Kidney glomerular epithelial cell (primary cell): ENCODE measurements around the gene DIAPH1.
"Not testable (repeated sequence)": the region's sequence is repeated elsewhere in the genome, so short reads cannot be mapped to it uniquely, and the experiment has no call there.

Source experiments
- DNase-seq: peaks from one replicate; lab custom pipeline; 2025; lab: John Stamatoyannopoulos, UW

Gene DIAPH1

GRCh38 chr5:141609921-141610320, 8.9 kb downstream of the DIAPH1 start:
- DNase-seq = not testable (repeated sequence)

GRCh38 chr5:141609044-141609443, 9.8 kb downstream of the DIAPH1 start:
- no peak for DNase-seq

- peak; percentile 53 for DNase-seq
These were observed 10.2 kb downstream of the DIAPH1 start for GRCh38 chr5:141608557-141608956.

GRCh38 chr5:141608046-141608445, 10.8 kb downstream of the DIAPH1 start:
- DNase-seq = no peak

GRCh38 chr5:141605523-141606277, 13.1 kb downstream of the DIAPH1 start:
- no peak for DNase-seq

GRCh38 chr5:141603923-141604717, 14.7 kb downstream of the DIAPH1 start:
- DNase-seq = peak; percentile 59

GRCh38 chr5:141602606-141603005, 16.2 kb downstream of the DIAPH1 start:
- no peak for DNase-seq

GRCh38 chr5:141598391-141599345, 20.1 kb downstream of the DIAPH1 start:
- DNase-seq = peak; percentile 37

GRCh38 chr5:141597814-141598213, 21.0 kb downstream of the DIAPH1 start:
- DNase-seq = no peak

- no peak for DNase-seq
These were observed 21.4 kb downstream of the DIAPH1 start for GRCh38 chr5:141597394-141597793.

- DNase-seq = no peak
These were observed 21.9 kb downstream of the DIAPH1 start for GRCh38 chr5:141596867-141597266.

GRCh38 chr5:141590127-141590526, 28.7 kb downstream of the DIAPH1 start:
- DNase-seq = no peak

GRCh38 chr5:141586246-141586645, 32.6 kb downstream of the DIAPH1 start:
- no peak for DNase-seq

- DNase-seq = no peak
These were observed 33.2 kb downstream of the DIAPH1 start for GRCh38 chr5:141585594-141585993.

- no peak for DNase-seq
These were observed 44.7 kb downstream of the DIAPH1 start for GRCh38 chr5:141574122-141574510.

- no peak for DNase-seq
These were observed 45.2 kb downstream of the DIAPH1 start for GRCh38 chr5:141573489-141574121.

GRCh38 chr5:141570655-141571054, 48.1 kb downstream of the DIAPH1 start:
- no peak for DNase-seq

- peak; percentile 45 for DNase-seq
These were observed 51.2 kb downstream of the DIAPH1 start for GRCh38 chr5:141567513-141568117.

GRCh38 chr5:141565826-141566570, 52.8 kb downstream of the DIAPH1 start:
- DNase-seq = peak; percentile 54

- DNase-seq = peak; percentile 94
These were observed 54.5 kb downstream of the DIAPH1 start for GRCh38 chr5:141564216-141564692.
